ENCODE results near the gene CDK8.

DNA sequence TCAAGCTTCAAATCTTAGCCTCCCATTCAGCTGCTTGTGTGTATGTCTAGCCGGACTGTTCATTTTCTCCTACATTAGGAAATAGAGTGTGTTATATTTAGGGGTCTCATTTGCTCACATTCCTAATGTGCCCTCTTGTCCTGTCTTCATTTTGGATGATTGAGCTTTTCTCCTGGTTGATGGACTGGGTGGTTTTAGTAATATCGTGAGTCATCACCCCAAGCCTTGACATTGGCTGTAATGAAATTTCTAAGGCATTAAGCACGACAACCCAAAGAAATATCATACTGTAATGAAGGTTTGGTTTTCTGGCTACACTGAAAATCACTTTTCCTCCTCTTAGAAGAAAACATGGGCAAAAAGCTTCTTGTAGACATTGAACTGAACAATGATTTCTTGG is 192.8 kb downstream of the CDK8 start:
- TF ChIP-seq, protein P1, sequence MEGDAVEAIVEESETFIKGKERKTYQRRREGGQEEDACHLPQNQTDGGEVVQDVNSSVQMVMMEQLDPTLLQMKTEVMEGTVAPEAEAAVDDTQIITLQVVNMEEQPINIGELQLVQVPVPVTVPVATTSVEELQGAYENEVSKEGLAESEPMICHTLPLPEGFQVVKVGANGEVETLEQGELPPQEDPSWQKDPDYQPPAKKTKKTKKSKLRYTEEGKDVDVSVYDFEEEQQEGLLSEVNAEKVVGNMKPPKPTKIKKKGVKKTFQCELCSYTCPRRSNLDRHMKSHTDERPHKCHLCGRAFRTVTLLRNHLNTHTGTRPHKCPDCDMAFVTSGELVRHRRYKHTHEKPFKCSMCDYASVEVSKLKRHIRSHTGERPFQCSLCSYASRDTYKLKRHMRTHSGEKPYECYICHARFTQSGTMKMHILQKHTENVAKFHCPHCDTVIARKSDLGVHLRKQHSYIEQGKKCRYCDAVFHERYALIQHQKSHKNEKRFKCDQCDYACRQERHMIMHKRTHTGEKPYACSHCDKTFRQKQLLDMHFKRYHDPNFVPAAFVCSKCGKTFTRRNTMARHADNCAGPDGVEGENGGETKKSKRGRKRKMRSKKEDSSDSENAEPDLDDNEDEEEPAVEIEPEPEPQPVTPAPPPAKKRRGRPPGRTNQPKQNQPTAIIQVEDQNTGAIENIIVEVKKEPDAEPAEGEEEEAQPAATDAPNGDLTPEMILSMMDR (IDR thresholded peaks at IDR 0.05): no peak
- no peak for TF ChIP-seq POLR2A (IDR thresholded peaks at IDR 0.05)
